Tibial nerve (tissue), 4 donors: ENCODE measurements around the gene TXNDC8. TPM values are rescaled to one million over a fixed set of nuclear protein-coding genes. Genes with fewer than 3 reads are reported as not detected.

ENCODE experiments used
- DNase-seq, 2 donors: peaks; one replicate each; pipeline ENCODE4 v3.0.0-alpha.2; 2019; ENCODE audit warnings: low spot score in 2 of 2
- H3K27ac ChIP-seq, 4 donors: fragments of 200-600 bp; sonication (generic) in 3 of 4; one replicate each; pipeline ENCODE4 v1.5.1; 2017 to 2019; ENCODE audit warnings: mild to moderate bottlenecking in 1 of 4
- H3K27me3 ChIP-seq, 2 donors: fragments of 200-600 bp; sonication (generic) in 1 of 2; one replicate each; pipeline versions ENCODE4 v1.5.1 to v1.6.0; 2017 to 2019
- H3K36me3 ChIP-seq, 3 donors: fragments of 200-600 bp; sonication (generic); one replicate each; pipeline ENCODE4 v1.5.1; 2018 to 2019
- H3K4me1 ChIP-seq, 4 donors: fragments of 200-600 bp; sonication (generic) in 3 of 4; one replicate each; pipeline ENCODE4 v1.5.1; 2017 to 2019
- H3K4me3 ChIP-seq, 4 donors: fragments of 200-600 bp; sonication (generic) in 3 of 4; one replicate each; pipeline ENCODE4 v1.5.1; 2017 to 2019; ENCODE audit warnings: mild to moderate bottlenecking in 1 of 4, moderate library complexity in 1 of 4
- H3K9me3 ChIP-seq, 4 donors: fragments of 200-600 bp; sonication (generic) in 3 of 4; one replicate each; pipeline ENCODE4 v1.5.1; 2017 to 2019
- EP300 ChIP-seq, 2 donors: sonication (generic); formaldehyde crosslinking; IDR thresholded peaks; one replicate each; pipeline ENCODE4 v1.6.1; 2017; ENCODE audit warnings: antibody characterized with exemption in 2 of 2, mild to moderate bottlenecking in 1 of 2
- POLR2A ChIP-seq, 2 donors: fragments of 450-650 bp; IDR thresholded peaks; one replicate each; pipeline ENCODE4 v1.6.1; 2017; ENCODE audit warnings: antibody characterized with exemption in 2 of 2, mild to moderate bottlenecking in 2 of 2, moderate library complexity in 2 of 2
- WGBS, 2 donors: methylation state at CpG; one replicate each; pipeline ENCODE4 v1.1.5; 2018; 5-methylcytosine and 5-hydroxymethylcytosine counted together
- total RNA-seq, 4 donors: library from RNA; depleted of rRNA; stranded (reverse); fragments of >200 nt; gene quantifications; one replicate each; pipeline ENCODE4 v1.1.0, GENCODE V29; 2016
- TF ChIP-seq, protein P1 (sequence below), 5 experiments: fragments of 200-600 bp in 3 of 5; fragments of 450-650 bp in 2 of 5; sonication (generic) in 3 of 5; IDR thresholded peaks; one replicate each; pipeline ENCODE4 v1.5.1; 2016 to 2019; ENCODE audit warnings: antibody characterized with exemption in 5 of 5, mild to moderate bottlenecking in 3 of 5, moderate library complexity in 2 of 5

Gene TXNDC8
- total RNA-seq, 4 donors from 2014 or later: not detected

DNA sequence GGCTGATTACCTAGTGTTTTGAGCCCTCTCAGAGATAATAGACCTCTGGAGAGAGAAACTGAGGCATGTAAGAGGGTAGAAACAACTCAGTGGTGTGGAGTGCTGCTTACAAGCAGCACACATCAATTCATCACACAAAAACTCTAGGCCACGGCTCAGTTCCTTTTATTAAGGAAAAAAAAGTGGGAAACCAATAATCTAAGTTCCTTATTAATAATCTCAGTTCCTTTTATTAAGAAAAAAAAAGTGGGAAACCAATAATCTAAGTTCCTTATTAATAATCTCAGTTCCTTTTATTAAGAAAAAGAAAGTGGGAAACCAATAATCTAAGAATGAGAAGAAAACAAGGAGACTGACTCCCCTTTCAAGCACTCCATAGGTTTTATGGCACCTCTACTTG is 28.0 kb downstream of the TXNDC8 start:
- DNase-seq: no peak
- no peaks in the 10 kb centered on the region for H3K27me3 ChIP-seq
- H3K9me3 ChIP-seq: no peaks in the 10 kb centered on the region
- TF ChIP-seq, protein P1, sequence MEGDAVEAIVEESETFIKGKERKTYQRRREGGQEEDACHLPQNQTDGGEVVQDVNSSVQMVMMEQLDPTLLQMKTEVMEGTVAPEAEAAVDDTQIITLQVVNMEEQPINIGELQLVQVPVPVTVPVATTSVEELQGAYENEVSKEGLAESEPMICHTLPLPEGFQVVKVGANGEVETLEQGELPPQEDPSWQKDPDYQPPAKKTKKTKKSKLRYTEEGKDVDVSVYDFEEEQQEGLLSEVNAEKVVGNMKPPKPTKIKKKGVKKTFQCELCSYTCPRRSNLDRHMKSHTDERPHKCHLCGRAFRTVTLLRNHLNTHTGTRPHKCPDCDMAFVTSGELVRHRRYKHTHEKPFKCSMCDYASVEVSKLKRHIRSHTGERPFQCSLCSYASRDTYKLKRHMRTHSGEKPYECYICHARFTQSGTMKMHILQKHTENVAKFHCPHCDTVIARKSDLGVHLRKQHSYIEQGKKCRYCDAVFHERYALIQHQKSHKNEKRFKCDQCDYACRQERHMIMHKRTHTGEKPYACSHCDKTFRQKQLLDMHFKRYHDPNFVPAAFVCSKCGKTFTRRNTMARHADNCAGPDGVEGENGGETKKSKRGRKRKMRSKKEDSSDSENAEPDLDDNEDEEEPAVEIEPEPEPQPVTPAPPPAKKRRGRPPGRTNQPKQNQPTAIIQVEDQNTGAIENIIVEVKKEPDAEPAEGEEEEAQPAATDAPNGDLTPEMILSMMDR (IDR thresholded peaks at IDR 0.05): no peak
- TF ChIP-seq EP300 (IDR thresholded peaks at IDR 0.05): no peak
- no peak for TF ChIP-seq POLR2A (IDR thresholded peaks at IDR 0.05)
- WGBS, 2 donors: 75 to 86% methylated on average over 1 of the region's 1 CpG
- no peak overlapping the region for H3K27ac ChIP-seq
- H3K36me3 ChIP-seq: no peaks in the 10 kb centered on the region
- H3K4me3 ChIP-seq: no peak overlapping the region
- H3K4me1 ChIP-seq: no peaks in the 10 kb centered on the region

DNA sequence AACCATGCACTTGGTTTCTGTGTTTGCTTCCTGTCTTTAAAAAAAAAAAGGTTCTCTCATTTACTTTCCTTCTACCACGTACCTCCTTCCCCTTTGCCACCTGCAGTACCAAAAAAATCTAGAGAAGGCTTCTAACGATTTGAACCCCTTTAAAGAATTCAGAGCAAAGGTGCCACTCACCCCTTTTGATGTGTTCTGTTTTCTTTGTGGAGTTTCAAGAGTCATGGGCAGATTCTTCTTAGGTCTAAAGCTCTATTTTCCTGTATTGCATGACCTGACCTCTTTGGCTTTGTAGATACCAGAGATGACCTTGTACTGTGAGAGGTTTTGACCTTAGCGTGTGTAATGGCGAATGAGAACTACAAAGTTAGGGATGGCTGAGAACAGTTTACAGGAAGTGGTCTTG is 29.0 kb downstream of the TXNDC8 start:
- H3K9me3 ChIP-seq: no peaks in the 10 kb centered on the region
- WGBS, 2 donors: 35 to 41% methylated on average over 4 of the region's 4 CpGs
- no peak overlapping the region for H3K4me3 ChIP-seq
- no peak for DNase-seq
- H3K27me3 ChIP-seq: no peaks in the 10 kb centered on the region
- TF ChIP-seq, protein P1 (IDR thresholded peaks at IDR 0.05): no peak
- TF ChIP-seq EP300 (IDR thresholded peaks at IDR 0.05) (no peak), POLR2A (IDR thresholded peaks at IDR 0.05) (no peak)
- H3K36me3 ChIP-seq: no peaks in the 10 kb centered on the region
- H3K4me1 ChIP-seq: no peaks in the 10 kb centered on the region
- no peak overlapping the region for H3K27ac ChIP-seq

DNA sequence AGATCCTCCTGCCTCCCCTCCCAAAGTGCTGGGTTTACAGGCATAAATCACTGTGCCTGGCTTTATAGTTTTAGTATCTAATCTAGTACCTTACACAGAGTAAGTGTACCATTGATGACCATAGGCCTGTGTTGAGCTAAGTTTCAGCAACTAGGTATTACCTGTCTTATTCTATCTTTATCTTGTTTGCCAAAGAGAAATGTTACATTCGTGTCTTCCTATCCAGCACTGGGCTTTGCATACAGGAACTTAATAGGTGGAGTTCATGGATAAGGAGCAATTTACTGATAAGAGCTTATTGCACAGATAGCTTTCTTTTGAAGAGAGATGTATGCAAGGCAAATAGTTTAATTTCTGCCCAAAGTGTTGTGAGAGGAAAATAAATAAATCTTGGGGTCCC is 30.5 kb downstream of the TXNDC8 start:
- no peak for TF ChIP-seq EP300 (IDR thresholded peaks at IDR 0.05)
- TF ChIP-seq POLR2A (IDR thresholded peaks at IDR 0.05): no peak
- TF ChIP-seq, protein P1 (IDR thresholded peaks at IDR 0.05): no peak
- DNase-seq: no peak
- H3K9me3 ChIP-seq: no peaks in the 10 kb centered on the region
- H3K4me3 ChIP-seq: no peak overlapping the region
- H3K4me1 ChIP-seq: no peaks in the 10 kb centered on the region
- no peak overlapping the region for H3K27ac ChIP-seq
- 71 to 78% methylated on average over 1 of the region's 1 CpG for WGBS, 2 donors
- H3K27me3 ChIP-seq: no peaks in the 10 kb centered on the region
- H3K36me3 ChIP-seq: no peaks in the 10 kb centered on the region

DNA sequence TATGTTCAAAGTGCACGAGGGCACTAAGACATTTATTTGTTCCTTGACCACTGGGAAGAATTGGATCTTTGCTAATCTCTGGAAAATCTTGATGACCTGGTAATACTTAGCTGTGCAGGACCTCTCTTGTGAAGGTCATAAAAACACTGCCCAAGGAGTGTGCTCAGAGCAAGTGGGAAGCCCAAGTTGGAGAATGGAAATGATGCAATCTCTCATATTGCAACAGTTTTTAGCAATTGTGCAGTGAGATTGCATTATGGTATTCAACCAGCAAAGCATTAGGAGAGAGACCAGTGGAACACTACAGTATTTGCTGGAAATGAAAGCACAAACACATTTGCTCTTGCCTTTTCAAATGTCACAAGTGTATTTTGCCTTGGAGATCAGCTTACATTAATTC is 34.5 kb downstream of the TXNDC8 start:
- 33 to 46% methylated on average over 1 of the region's 1 CpG for WGBS, 2 donors
- TF ChIP-seq EP300 (IDR thresholded peaks at IDR 0.05) (no peak), POLR2A (IDR thresholded peaks at IDR 0.05) (no peak)
- TF ChIP-seq, protein P1 (IDR thresholded peaks at IDR 0.05): no peak
- H3K9me3 ChIP-seq: no peaks in the 10 kb centered on the region

DNA sequence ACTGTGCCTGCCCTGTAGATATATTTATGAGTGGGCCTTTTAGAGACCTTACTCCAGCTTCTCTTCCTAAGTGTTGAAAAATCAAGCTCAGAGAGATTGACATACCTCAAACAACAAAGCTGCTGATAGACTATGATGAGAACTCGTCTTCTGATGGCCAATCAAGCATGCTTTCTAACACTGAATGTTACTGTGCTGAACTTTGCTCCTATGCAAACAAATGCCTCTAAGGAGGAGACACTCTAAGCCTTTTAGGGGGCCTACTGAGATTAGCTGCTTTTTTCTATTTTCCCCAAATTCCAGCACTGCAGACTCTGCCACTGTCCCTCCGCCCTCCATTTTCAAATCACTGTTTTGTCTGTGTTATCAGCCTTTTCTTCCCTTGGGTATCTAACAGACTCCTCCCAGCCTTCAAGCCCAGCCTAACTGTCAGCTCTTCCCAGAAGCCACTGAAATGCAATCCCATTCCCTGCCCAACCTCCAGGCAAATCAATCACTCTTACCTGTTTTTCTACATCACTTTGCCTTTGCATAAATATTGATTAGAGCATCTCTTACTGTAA is 39.5 kb downstream of the TXNDC8 start:
- H3K4me1 ChIP-seq: no peaks in the 10 kb centered on the region
- H3K9me3 ChIP-seq: no peaks in the 10 kb centered on the region
- H3K27me3 ChIP-seq: no peaks in the 10 kb centered on the region
- H3K36me3 ChIP-seq: no peaks in the 10 kb centered on the region
- TF ChIP-seq EP300 (IDR thresholded peaks at IDR 0.05): no peak
- TF ChIP-seq, protein P1 (IDR thresholded peaks at IDR 0.05): no peak
- no peak for TF ChIP-seq POLR2A (IDR thresholded peaks at IDR 0.05)
- 42 to 63% methylated on average over 2 of the region's 2 CpGs for WGBS, 2 donors
- H3K27ac ChIP-seq: no peak overlapping the region
- no peak overlapping the region for H3K4me3 ChIP-seq
- no peak for DNase-seq

More for the DNA sequence above, 34.5 kb downstream of the TXNDC8 start:
- H3K36me3 ChIP-seq: no peaks in the 10 kb centered on the region
- no peak overlapping the region for H3K4me3 ChIP-seq
- no peak overlapping the region for H3K27ac ChIP-seq
- no peak for DNase-seq
- no peaks in the 10 kb centered on the region for H3K27me3 ChIP-seq
- H3K4me1 ChIP-seq: no peaks in the 10 kb centered on the region
